T-helper 1 cell (primary cell): ENCODE data around the gene CD5L.

Experiments
- DNase-seq, 5 donors: peaks; one replicate each; pipeline ENCODE4 v3.0.0-alpha.2; 2012 to 2020
- total RNA-seq, 4 donors: gene quantifications; one replicate each; lab custom pipeline; 2026; lab: John Stamatoyannopoulos, UW

Gene CD5L
- 0 reads per million in 4 donors for total RNA-seq

DNA sequence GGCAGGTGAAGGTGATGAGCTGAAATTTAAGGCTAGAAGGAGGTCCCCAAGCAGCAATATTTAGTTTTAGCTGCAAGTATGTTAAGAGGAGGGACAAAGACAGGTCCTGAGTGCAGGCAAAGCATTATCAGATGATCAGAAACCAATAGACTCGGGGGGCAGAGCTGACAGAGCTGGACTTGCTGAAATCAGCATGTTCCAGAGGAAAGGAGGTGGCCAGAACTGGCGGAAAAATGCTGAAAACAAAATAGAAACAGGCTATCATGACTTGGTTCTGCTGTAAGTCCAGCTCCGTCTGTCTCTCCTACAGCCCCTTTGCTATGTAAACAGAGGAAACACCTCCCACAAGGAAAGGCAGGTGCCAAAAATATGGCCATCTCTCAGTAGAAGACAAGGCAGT is at the start of gene CD5L:
TSS of gene CD5L (minus strand) at position 101 of the 400 bp plus-strand sequence. CDS start 107 bp downstream, outside the sequence.
- no peak for DNase-seq

DNA sequence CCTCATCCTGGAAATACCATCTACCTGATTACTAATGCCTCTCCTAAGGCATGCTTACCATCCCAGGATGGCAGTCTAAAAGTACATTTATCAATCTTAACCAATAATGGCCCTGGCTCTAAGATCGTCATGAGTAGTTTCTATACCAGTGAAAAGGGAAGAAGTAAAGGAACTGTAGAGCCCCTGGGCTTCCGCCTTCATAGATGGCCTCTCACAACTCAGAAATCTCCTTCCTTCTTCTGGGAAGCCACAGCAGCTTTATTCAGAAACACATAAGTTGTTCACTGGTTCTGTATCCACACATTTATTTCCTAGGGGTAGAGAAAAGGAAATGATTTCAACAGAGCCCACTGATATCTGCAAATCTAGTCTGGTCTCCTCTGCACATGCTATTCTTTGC is 41.0 kb upstream of the CD5L start:
- no peak for DNase-seq

DNA sequence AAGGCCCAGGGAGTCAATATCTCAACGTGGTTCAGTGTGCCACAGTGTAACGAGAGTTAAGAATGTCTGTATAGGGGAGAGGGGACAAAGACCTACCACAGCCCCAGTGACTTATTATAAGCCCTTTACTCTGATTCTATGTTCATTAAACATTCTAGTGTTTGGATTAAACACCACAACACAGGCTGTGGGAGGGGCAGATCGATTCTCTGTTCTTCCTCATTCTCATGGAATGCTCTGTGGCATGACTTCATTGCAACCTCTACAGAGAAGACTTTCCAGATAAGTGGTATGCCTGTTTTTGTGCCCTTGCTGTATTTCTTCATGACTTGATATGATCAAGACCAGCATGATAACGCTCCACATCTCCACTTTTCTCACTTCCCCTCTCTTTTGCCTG is 39.0 kb upstream of the CD5L start:
- no peak for DNase-seq

DNA sequence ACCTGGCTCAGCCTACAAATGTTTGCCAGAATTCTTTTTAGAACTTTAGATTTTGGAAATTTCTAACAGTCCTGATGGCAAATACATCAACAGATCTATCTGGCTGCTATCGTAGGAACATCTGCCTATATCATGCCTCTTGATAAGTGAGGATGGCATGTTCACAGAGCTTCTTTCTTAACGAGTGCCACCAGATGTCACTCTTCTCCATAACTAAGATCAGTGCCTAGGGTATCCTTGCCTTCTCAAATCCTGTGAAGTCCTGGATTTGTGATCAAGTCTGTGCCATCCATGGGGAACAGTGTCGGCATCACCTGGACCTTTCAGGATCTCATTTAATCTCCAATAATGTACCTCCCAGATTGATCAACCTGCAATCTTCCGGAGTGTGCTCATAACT is 36.5 kb upstream of the CD5L start:
- no peak for DNase-seq

DNA sequence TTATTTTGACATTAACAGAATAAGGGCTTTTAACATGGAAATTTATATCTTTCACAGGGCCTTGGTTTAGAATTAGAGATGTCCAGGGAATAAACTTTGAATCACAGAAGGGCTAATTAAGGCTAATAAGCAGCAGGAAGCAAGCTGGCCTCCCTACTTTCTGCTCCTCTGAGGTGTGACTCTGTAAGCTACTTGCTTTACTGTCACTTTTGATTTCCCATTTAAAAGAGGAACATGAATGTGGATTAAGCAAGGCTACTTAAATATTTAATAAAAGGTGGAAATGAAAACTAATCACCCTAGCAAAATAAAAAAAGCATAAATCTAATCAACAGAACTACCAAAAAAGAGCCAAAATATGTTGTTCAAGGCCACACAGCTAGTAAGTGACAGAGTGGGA is 28.9 kb upstream of the CD5L start:
- no peak for DNase-seq

DNA sequence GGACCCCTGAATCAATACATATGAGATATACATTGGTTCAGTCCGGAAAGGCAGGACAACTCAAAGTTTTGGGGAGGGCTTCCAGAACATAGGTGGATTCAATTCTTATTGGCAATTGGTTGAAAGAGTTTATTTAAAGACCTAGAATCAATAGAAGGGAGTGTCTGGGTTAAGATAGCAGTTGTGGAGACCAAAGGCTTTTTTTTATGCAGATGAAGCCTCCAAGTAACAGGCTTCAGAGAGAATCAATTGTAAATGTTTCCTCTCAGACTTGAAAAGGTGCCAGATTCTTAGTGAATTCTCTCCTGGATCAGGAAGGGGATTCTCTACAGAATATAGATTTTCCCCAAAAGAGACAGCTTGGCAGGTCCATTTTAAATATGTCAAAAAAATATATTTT is 27.0 kb upstream of the CD5L start:
- DNase-seq = no peak

DNA sequence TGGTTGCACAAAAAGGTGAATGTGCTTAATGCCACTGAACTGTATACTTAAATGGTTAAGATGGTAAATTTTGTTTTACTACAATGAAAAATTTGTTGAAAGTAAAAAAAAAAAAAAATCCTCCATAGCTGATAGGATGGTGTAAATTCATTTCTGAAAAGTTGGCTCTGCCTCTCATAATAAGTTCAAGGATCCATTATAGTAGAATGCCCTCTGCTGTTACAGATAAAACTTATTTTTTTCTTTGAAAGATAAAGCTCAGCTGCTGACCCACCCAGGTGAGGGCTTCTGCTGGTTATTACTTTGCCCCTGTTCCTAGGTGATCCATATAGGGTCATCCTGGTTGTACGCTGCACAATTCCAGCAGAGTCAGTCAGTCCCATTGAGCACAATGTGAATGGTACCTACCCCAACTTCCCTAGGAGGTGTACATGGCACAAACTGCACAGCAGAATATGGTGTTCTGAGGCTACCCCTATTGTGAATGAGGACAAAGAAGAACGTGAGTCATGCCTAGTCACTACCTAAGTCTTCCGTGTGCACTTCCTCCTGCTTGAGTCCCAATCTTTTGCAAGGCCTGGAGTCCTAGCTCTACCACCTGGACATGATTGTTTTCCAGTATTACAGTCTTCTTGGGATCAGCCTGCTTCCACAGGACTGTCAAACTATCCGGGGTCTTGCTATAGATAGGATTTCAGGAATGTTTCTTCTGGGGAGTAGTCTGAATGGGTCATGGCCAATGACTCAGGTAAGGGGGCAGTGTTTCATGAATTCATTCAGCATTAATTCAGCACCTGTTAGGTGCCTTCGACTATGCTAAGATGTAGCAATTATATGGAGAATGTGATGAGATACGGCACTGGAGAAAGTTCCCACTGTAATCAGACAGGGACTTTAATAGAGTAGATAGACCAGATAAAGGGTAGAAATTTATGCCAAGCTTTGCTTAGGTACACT is 20.8 kb upstream of the CD5L start:
- no peak for DNase-seq

DNA sequence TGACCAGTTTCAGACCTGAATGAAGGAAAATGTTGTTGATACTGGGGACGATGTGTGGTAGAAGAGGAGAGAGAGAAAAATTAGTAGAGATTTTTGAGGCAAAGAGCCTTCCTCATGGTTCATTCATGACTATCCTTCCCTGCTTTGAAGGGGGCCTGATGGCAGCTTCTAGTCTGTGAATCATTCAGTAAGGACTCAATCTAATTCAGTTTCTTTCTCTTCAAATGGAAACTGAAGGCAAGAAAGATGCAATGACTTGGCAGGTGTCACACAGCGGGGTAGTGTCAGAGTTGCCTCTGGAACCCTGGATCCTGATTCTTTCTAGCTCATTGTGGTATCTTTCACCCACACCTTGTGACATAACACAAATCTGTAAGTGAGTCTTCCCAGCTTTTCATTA is 14.9 kb upstream of the CD5L start:
- no peak for DNase-seq

DNA sequence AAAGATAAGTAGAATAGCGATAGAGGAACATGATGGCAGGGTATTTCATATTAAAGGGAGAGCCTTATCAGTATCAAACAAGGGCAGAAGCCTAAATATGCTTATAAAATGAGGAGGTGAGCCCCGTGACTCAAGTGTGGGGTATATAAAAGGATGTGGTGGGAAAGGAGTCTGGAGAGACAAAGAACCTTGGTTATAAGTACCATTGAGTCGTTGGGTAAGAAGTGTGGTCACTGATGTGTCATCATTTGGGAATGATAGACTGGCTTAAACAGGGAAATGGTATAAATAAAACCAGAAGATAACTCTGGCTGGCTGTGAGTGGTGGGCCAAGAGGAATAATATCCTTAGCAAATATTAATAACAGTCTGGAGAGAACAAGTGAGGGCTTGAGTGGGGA is 10.9 kb upstream of the CD5L start:
- no peak for DNase-seq

DNA sequence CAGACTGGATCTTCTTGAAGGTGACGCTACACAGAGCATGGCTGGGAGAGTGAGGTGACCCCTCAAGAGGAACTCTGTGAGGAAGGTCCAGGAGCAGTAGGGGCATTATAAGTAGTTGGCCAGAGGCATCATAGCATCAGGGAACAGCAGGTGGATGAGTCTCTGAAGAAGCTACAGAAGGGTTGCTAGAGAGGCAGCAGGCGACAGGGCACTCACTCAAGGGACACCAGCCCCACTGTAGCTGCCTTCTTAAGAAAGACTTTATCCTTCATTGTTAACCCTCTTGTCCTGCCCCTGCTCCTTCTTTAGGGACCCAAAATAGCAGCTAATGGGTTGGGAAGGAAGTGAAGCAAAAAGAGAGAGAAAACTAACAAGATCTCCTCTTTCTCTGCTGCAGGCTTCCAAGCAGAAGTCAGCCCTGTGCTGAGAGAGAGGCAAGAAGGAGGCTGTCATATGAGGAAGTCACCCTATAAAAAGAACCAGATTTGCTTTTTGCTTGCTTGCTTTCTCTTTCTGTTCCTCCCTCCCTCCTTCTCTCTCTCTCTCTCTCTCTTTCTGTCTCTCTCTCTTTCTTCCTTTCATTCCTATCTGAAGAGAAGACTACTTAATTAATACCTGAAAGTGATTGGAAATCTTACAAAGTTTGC is 7.7 kb upstream of the CD5L start:
- DNase-seq = no peak

DNA sequence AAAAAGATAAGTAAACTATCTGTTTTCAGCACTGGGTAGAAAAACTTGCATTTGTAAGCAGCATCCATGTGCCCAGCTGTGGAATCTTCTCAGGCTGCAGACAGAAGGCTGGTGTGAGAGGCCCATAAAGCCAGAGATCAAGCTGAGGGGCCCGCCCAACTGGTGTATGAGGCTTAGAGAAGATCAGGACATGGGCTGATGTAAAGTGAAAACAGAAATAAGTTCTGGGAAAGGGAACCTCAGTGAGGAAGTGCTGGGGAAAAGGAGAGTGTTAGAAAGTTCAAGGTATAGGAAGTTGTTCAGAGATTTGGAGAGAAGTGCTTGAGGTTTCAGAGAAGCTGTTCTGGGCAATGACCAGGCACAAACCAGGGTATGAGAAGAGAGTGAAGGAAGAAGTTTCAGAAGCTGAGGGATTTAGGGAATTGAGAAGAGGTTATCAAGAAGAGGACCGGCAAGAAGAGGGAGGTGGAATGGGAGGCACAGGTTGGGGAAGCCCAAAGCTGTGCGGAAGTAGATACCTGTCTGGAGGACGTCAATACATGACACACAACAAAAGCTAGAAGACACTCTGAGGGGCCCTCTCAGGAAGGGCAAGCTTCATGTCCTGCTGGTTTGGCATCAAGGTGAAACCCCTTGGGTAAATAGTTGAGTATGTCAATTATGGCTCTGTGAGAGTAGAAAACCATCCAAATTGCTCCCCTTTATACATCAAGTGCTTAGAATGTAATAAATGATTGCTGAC is 2.7 kb upstream of the CD5L start:
- DNase-seq = no peak

DNA sequence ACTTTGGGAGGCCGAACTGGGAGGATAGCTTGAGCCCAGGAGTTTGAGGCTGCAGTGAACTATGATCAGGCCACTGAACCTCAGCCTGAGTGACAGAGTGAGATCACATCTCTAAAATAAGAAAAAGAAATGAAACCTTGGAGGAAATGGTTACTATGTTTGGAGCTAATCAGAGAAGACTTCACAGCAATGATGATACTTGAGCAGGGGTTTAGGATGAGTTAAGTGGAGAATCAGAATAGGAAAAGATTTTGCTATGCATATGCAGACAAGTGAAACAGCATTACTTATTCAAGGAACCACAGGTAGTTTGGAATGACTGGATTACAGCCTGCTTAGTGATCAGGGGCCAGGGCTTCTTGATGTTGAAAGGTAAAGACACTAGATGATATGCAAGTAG is 1.3 kb upstream of the CD5L start:
- DNase-seq = no peak

DNA sequence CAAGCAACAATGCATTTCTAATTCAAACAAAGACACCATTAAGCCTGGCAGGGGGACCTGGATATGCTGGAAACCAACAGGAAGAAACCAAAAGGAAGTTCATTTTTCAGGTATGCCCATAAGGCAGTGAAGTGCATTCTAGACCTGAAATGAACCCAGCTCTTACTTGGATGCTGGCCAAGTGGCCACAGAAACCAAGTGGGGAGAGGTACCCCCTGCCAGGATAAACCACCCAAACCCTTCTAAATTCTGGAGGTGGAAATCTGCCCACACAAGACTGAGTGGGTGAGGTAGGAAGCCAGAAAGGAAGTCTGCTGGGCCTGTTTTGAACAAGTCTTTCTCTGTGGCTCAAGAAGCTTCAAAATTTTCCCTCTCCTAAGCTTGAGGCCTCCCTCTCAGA is 2.6 kb downstream of the CD5L start:
- DNase-seq = no peak

DNA sequence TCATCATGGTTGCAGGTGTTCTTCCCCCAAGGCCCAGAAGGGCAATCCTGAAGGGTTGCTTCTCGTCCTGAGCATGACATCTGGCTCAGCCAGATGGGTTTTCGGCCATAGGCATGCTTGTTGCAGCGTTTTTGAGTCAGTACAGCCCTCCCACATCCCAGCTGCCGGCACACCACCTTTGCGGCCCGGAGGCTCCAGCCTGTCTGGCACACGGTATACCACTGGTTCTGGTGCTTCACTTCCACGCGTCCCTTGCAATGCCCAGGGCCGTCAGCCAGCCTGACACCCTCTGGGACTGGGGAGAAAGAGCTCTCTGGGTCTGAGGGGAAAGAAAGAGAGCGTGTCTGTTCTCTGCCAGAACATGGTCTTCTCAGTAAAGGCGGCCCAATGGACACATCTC is 7.2 kb downstream of the CD5L start:
- DNase-seq = no peak

DNA sequence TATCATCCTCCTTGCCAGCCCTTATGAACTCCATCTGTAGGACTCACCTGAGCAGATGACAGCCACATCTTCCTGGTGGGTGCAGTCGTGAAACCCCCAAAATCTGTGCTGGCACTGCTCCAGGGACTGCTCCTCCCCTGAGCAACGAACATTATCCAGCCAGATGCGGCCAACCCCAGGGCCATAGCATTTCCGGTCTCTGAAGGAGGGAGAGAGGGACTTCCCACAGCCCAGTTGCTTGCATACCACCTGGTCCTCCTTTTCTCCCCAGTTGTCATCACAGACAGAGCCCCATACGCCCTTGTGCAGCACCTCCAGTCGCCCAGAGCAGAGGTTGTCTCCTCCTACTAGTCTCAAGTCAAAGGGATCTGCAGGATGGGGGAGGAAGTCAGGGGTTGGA is 8.5 kb downstream of the CD5L start:
- no peak for DNase-seq

DNA sequence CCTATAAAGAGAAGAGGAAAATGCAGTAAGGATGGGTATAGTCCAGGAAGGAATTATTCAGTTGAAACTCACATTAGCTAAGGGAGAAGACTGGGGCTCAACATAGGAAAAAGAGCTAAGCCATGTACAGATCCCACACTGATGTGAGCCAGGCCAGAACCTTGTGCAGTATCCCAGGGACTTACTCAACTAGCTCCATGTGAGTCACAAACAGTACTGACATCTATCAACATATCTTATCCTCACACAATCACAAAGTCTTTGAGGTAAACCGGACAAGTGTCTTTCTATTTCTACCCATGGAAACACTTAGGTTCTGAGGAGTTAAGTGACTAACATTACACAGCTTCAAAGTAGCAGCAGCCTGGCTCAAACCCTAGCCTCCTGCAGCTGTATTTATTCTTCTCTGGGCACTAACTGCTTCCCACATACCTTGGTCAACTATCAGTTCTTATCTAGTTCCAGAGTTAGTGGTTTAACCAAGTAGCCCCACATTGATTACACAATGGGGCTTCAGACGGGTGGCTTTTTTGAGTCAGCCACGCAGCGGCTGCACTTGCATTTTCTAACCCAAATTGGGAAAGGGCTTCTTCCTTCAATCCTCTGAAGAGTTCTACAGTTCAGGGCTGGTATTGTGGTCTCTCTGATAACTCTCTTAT is 9.5 kb downstream of the CD5L start:
- no peak for DNase-seq

DNA sequence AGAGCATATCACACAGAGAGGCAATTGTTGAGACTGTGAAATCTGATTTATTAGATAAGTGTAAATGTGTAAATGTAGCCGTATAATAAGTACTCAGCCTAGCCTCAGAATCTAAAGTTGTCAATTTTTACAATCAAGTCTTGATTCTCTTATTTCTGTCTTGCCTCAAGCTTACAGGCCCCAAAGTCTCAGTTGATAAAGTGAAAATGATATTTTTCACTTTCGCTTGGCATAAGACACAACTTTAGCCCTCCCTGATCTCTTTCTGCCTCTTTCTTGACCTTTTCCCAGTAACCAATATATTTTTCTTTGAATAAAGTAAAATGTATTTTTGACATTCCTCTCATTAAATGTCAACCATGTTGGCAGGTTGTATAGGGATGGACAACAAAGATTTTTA is 10.7 kb downstream of the CD5L start:
- no peak for DNase-seq

DNA sequence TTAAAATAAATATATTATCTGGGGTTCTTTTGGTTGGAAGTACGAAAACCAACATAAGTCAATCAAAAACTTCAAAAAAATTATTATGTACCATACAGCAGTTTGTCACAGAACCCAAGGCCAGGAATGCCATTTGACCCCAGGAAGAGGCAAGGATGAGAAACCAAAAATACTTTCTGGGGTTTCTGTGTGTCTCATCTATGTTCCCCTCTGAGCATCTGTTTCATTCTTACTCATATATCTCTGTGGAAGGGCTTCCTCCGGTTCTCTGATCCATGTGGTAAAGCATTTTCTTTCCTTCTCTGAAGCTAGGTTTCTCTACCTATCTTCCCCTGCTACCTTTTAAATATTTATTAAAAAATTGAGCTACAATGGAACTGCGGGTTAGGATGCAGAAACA is 11.9 kb downstream of the CD5L start:
- DNase-seq = no peak

DNA sequence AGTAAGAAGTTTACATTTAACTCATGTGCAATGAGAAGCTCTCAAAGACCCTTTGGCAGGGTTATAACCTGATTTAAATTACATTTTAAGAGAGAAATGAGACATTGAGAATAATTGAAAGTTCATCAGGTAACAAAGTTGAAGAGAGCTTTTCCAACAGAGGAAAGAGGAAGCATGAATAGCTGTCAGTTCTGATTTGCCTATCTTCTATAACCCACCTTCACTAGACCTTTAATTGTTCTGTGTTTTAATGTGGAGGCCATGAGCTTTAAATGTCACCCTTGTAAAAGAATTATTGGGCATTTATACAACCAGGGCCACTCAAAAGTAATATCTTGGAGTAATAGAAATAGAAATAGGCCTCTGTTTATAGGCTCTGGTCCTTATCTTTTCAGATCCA is 12.4 kb downstream of the CD5L start:
- DNase-seq = no peak

DNA sequence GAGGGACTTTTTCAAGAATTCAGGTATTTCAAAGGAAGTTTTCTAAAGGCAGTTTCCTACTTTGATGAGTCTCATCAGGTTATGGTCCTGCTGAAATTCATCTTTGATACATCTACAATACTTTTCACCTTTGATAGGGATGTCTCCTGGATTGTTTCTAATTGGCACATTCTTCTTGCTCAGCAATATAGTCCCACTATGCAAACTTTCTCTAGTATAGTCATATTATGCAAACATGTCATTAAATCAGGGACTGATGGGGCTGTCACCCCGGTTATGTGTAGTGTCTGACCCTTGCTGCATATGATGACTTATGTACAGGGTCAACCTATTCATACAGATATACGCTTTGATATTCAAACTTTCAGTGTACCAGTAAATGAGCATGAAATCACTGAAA is 21.3 kb downstream of the CD5L start:
- DNase-seq = no peak

DNA sequence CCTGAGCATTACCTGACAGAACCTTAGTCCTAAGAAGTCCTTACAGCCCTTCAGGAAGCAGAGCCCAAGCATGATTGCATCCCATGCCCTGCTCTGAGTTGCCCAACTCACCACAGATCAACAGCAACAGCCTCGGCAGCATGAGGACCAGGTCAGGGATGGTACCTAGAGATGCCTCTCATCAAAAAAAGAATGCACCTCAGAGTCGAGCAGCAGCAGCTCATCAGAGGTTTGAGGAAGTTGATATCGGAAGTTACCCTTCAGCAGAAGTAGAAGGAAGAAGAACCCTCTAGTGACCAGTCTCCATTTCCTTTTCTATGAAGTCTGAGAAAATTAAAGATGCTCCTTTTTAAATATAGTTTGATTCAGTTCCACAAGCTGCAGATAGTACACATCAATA is 21.7 kb downstream of the CD5L start, which contains the start of gene FCRL1:
TSS of gene FCRL1 (minus strand) at position 225 of the 400 bp plus-strand sequence. CDS start at position 142, 83 bp downstream.
- no peak for DNase-seq

DNA sequence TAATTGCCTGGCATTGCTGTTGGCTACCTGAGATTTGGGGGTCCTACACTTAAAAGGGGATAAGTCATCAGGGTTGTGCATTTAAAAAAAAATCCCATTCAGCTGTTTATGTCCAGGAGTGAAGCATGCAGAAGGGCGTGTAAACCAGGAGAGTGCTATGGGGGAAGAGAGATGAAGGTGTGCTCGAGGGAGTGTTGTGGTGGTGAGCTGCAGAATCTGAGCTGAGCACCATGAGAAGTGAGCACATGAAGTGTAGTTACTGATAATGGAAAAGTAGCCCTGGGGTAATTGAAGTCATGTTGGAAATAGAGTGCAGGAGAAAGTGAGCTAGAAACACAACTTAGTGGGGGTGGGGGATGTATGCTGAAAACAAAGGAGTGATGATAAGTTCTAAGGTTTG is 22.4 kb downstream of the CD5L start:
- no peak for DNase-seq

DNA sequence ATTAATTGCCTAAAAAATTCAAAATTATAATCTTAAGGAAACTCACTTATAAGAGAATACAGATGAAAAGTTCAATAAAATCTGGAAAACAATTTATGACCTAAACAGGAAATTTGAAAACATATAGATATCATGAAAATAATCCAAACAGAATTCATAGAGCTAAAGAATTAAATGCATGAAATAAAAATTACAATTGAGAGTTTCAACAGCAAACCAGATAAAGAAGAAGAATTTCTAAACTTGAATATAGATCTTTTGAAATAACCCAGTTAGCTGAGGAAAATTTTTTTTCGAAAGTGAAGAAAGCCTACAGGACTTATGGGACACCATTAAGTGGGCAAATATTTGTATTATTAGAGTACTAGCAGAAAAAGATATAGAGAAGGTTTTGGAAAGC is 28.3 kb downstream of the CD5L start:
- DNase-seq = no peak
